Measurements from ENCODE around the gene POLR1G. TPM values are rescaled to one million over a fixed set of nuclear protein-coding genes. Genes with fewer than 3 reads are reported as not detected.
A peak's percentile ranks its signal among the peaks of the same experiment; 100 is the strongest.

The POLR1G gene
- total and polyA plus RNA-seq, 2 donors (not counting 3 experiments of a cell fraction or from before 2014, with no cell fraction given), result 6.6 to 19.5 TPM

GRCh38 chr19:45439190-45439568, 32.7 kb downstream of the POLR1G start:
- H3K4me3 ChIP-seq (replicated peaks in 1 of 3; ENCODE audit: insufficient read depth in 1 of 3, low read depth in 1 of 3, low read length in 3 of 3), result peak overlapping the region in 1 of 3 experiments; percentile 64
- no peaks in the 10 kb centered on the region for H3K9me3 ChIP-seq (replicated peaks; ENCODE audit: control insufficient read depth, insufficient read depth, low read length)
- no peaks in the 10 kb centered on the region for H3K9me1 ChIP-seq (replicated peaks; ENCODE audit: control insufficient read depth, extremely low read depth, insufficient read depth, low read length)
- ChIA-PET POLR2A (interaction anchor here (0.6 to 1.6 kb wide), 3 partner anchors 29 to 239 kb away, joined by 4 to 17 read pairs (median 8); partner anchors contain the start of gene FOSB), CTCF (interaction anchor here (0.6 to 8.6 kb wide), 49 partner anchors 9 to 278 kb away, joined by 3 to 891 read pairs (median 6); partner anchors contain the start of genes ERCC1, FOSB, PPP1R13L and QPCTL)
- dilution Hi-C loops (cut with MboI; ENCODE audit: extremely low pct_ligation_motif_present, low sequenced_read_pairs), result no loop called here
- H4K20me1 ChIP-seq (replicated peaks; ENCODE audit: control insufficient read depth, extremely low read depth, insufficient read depth, low read length), result no peaks in the 10 kb centered on the region
- peaks cover 11% of the 10 kb centered on the region for H3K4me1 ChIP-seq (ENCODE audit: control insufficient read depth, extremely low read depth, insufficient read depth, low read length)
- TF ChIP-seq JUN (IDR thresholded peaks at IDR 0.05; ENCODE audit: borderline replicate concordance, insufficient read depth, insufficient read length, low read depth), result no peak
- no peaks in the 10 kb centered on the region for H3K36me3 ChIP-seq (ENCODE audit: control insufficient read depth in 2 of 2, extremely low read depth in 1 of 2, insufficient read depth in 2 of 2, low read length in 2 of 2)
- H2AFZ ChIP-seq (ENCODE audit: low read depth, low read length), result no peak overlapping the region
- FAIRE-seq (no peak), DNase-seq (ENCODE audit: low read depth, low spot score) (no peak)
- peak overlapping the region; percentile 59 for H3K27ac ChIP-seq (ENCODE audit: insufficient read depth, low read depth, low read length)
- no peaks in the 10 kb centered on the region for H3K27me3 ChIP-seq (ENCODE audit: control insufficient read depth in 2 of 2, insufficient read depth in 2 of 2, low read length in 2 of 2)
- no peak overlapping the region for H3K4me2 ChIP-seq (ENCODE audit: insufficient read depth, low read length)
- intact Hi-C loops (cut with micrococcal nuclease), result loop anchor here (1.0 kb wide), 3 partner anchors 15 to 204 kb away; no protein-coding TSS in a partner anchor
- BruUV-seq (replicated peaks), result no TSS peak
- no peaks in the 10 kb centered on the region for H3K79me2 ChIP-seq (ENCODE audit: control insufficient read depth, insufficient read depth, low read length)
- peak overlapping the region; percentile 78 for H3K9ac ChIP-seq (replicated peaks; ENCODE audit: extremely low read depth, insufficient read depth, low read length)

- no TSS peak for BruUV-seq (replicated peaks)
- POLR2A ChIA-PET, result interaction anchor here (0.6 to 1.6 kb wide), 3 partner anchors 28 to 238 kb away, joined by 4 to 17 read pairs (median 8); partner anchors contain the start of gene FOSB
- FAIRE-seq, result peak; percentile 48
- Histone ChIP-seq H3K4me1 (ENCODE audit: control insufficient read depth, extremely low read depth, insufficient read depth, low read length) (peaks cover 15% of the 10 kb centered on the region), H2AFZ (ENCODE audit: low read depth, low read length) (peak overlapping the region; percentile 75), H3K9me1 (replicated peaks; ENCODE audit: control insufficient read depth, extremely low read depth, insufficient read depth, low read length) (no peaks in the 10 kb centered on the region), H3K9me3 (replicated peaks; ENCODE audit: control insufficient read depth, insufficient read depth, low read length) (no peaks in the 10 kb centered on the region), H3K27me3 (ENCODE audit: control insufficient read depth in 2 of 2, insufficient read depth in 2 of 2, low read length in 2 of 2) (no peaks in the 10 kb centered on the region), H4K20me1 (replicated peaks; ENCODE audit: control insufficient read depth, extremely low read depth, insufficient read depth, low read length) (no peaks in the 10 kb centered on the region), H3K9ac (replicated peaks; ENCODE audit: extremely low read depth, insufficient read depth, low read length) (peak overlapping the region; percentile 78), H3K27ac (ENCODE audit: insufficient read depth, low read depth, low read length) (peak overlapping the region; percentile 59), H3K4me3 (replicated peaks in 1 of 3; ENCODE audit: insufficient read depth in 1 of 3, low read depth in 1 of 3, low read length in 3 of 3) (peak overlapping the region; percentile 48 to 64 (median 52)), H3K79me2 (ENCODE audit: control insufficient read depth, insufficient read depth, low read length) (no peaks in the 10 kb centered on the region), H3K36me3 (ENCODE audit: control insufficient read depth in 2 of 2, extremely low read depth in 1 of 2, insufficient read depth in 2 of 2, low read length in 2 of 2) (no peaks in the 10 kb centered on the region), H3K4me2 (ENCODE audit: insufficient read depth, low read length) (peak overlapping the region; percentile 28)
- intact Hi-C loops (cut with micrococcal nuclease) (loop anchor here (1.0 kb wide), 3 partner anchors 15 to 204 kb away; no protein-coding TSS in a partner anchor), dilution Hi-C loops (cut with MboI; ENCODE audit: extremely low pct_ligation_motif_present, low sequenced_read_pairs) (no loop called here)
- TF ChIP-seq GATA2 (IDR thresholded peaks at IDR 0.05; ENCODE audit: insufficient read depth, insufficient read length, low read depth, low read length) (no peak), MYC (IDR thresholded peaks at IDR 0.05; ENCODE audit: low read depth, low read length) (no peak), FOS (IDR thresholded peaks at IDR 0.05; ENCODE audit: borderline replicate concordance, insufficient read depth, low read length) (peak; percentile 36), EZH2 (IDR thresholded peaks at IDR 0.05; ENCODE audit: borderline replicate concordance, low read depth, low read length, severe bottlenecking) (no peak), CTCF (IDR thresholded peaks at IDR 0.05; ENCODE audit: extremely low read depth in 1 of 2, insufficient read depth in 1 of 2, low read depth in 1 of 2, low read length in 2 of 2) (peak; percentile 88 to 99), POLR2AphosphoS5 (IDR thresholded peaks at IDR 0.05; ENCODE audit: insufficient read depth, low read depth, low read length) (peak; percentile 82)
- peak; percentile 65 for DNase-seq (ENCODE audit: low read depth, low spot score)
- CTCF ChIA-PET, result interaction anchor here (0.6 to 8.6 kb wide), 50 partner anchors 8 to 278 kb away, joined by 3 to 891 read pairs (median 6); partner anchors contain the start of genes ERCC1, FOSB, PPP1R13L and QPCTL
Measured at GRCh38 chr19:45439569-45440258, 33.3 kb downstream of the POLR1G start.
